ENCODE data around the gene STAMBPL1.

STAMBPL1 gene

GRCh38 chr10:88916231-88916630 is 36.2 kb downstream of the STAMBPL1 start:
- Mint-ChIP-seq H3K27ac (no peak overlapping the region), H3K4me1 (peaks cover 13% of the 10 kb centered on the region), H3K9me3 (no peaks in the 10 kb centered on the region), H3K36me3 (ENCODE audit: low read depth) (no peaks in the 10 kb centered on the region), H3K27me3 (ENCODE audit: low read depth, poor library complexity) (no peaks in the 10 kb centered on the region), H3K4me3 (no peak overlapping the region)
- no peak for DNase-seq
- TF ChIP-seq CTCF (IDR thresholded peaks at IDR 0.05): no peak

- no peaks in the 10 kb centered on the region for H3K27me3 Mint-ChIP-seq (ENCODE audit: low read depth, poor library complexity)
- no peak overlapping the region for H3K27ac Mint-ChIP-seq
- H3K4me1 Mint-ChIP-seq: peaks cover 13% of the 10 kb centered on the region
- TF ChIP-seq CTCF (IDR thresholded peaks at IDR 0.05): no peak
- H3K36me3 Mint-ChIP-seq (ENCODE audit: low read depth): no peaks in the 10 kb centered on the region
- H3K4me3 Mint-ChIP-seq: no peak overlapping the region
- DNase-seq: no peak
- no peaks in the 10 kb centered on the region for H3K9me3 Mint-ChIP-seq
Observed at GRCh38 chr10:88916986-88917385, 36.9 kb downstream of the STAMBPL1 start.

GRCh38 chr10:88918191-88918905 is 38.3 kb downstream of the STAMBPL1 start:
- no peak for TF ChIP-seq CTCF (IDR thresholded peaks at IDR 0.05)
- no peak overlapping the region for H3K27ac Mint-ChIP-seq
- H3K9me3 Mint-ChIP-seq: no peaks in the 10 kb centered on the region
- no peaks in the 10 kb centered on the region for H3K27me3 Mint-ChIP-seq (ENCODE audit: low read depth, poor library complexity)
- no peak overlapping the region for H3K4me3 Mint-ChIP-seq
- no peaks in the 10 kb centered on the region for H3K36me3 Mint-ChIP-seq (ENCODE audit: low read depth)
- DNase-seq: no peak
- peaks cover 5% of the 10 kb centered on the region for H3K4me1 Mint-ChIP-seq

- TF ChIP-seq CTCF (IDR thresholded peaks at IDR 0.05): no peak
- no peaks in the 10 kb centered on the region for H3K36me3 Mint-ChIP-seq (ENCODE audit: low read depth)
- H3K9me3 Mint-ChIP-seq: no peaks in the 10 kb centered on the region
- H3K4me1 Mint-ChIP-seq: peaks cover 7% of the 10 kb centered on the region
- H3K27me3 Mint-ChIP-seq (ENCODE audit: low read depth, poor library complexity): no peaks in the 10 kb centered on the region
- no peak overlapping the region for H3K27ac Mint-ChIP-seq
- no peak for DNase-seq
- H3K4me3 Mint-ChIP-seq: no peak overlapping the region
Observed at GRCh38 chr10:88919041-88919440, 39.0 kb downstream of the STAMBPL1 start.

GRCh38 chr10:88920198-88920597 is 40.2 kb downstream of the STAMBPL1 start:
- Mint-ChIP-seq H3K27me3 (ENCODE audit: low read depth, poor library complexity) (no peaks in the 10 kb centered on the region), H3K9me3 (no peaks in the 10 kb centered on the region), H3K27ac (no peak overlapping the region), H3K4me3 (no peak overlapping the region), H3K36me3 (ENCODE audit: low read depth) (no peaks in the 10 kb centered on the region), H3K4me1 (peaks cover 12% of the 10 kb centered on the region)
- DNase-seq: no peak
- no peak for TF ChIP-seq CTCF (IDR thresholded peaks at IDR 0.05)

- no peak for TF ChIP-seq CTCF (IDR thresholded peaks at IDR 0.05)
- DNase-seq: no peak
- no peaks in the 10 kb centered on the region for H3K36me3 Mint-ChIP-seq (ENCODE audit: low read depth)
- no peak overlapping the region for H3K4me3 Mint-ChIP-seq
- H3K27me3 Mint-ChIP-seq (ENCODE audit: low read depth, poor library complexity): no peaks in the 10 kb centered on the region
- no peak overlapping the region for H3K27ac Mint-ChIP-seq
- H3K4me1 Mint-ChIP-seq: peaks cover 12% of the 10 kb centered on the region
- no peaks in the 10 kb centered on the region for H3K9me3 Mint-ChIP-seq
Observed at GRCh38 chr10:88920986-88921593, 41.0 kb downstream of the STAMBPL1 start.
